Suprapubic skin (tissue), 4 donors: ENCODE data around the gene LRPPRC. TPM values are rescaled to one million over a fixed set of nuclear protein-coding genes. Genes with fewer than 3 reads are reported as not detected.

Experiments used
- DNase-seq, 2 donors: peaks; one replicate each; pipeline ENCODE4 v3.0.0-alpha.2; 2019; ENCODE audit warnings: low spot score in 2 of 2
- H3K27ac ChIP-seq: fragments of 200-600 bp; sonication (generic); one replicate; pipeline ENCODE4 v1.5.1; 2019
- H3K27me3 ChIP-seq: fragments of 200-600 bp; sonication (generic); one replicate; pipeline ENCODE4 v1.5.1; 2019
- H3K36me3 ChIP-seq: fragments of 200-600 bp; sonication (generic); one replicate; pipeline ENCODE4 v1.5.1; 2019
- H3K4me1 ChIP-seq: fragments of 200-600 bp; sonication (generic); one replicate; pipeline ENCODE4 v1.5.1; 2019
- H3K4me3 ChIP-seq: fragments of 200-600 bp; sonication (generic); one replicate; pipeline ENCODE4 v1.5.1; 2019; ENCODE audit warnings: mild to moderate bottlenecking
- H3K9me3 ChIP-seq: fragments of 200-600 bp; sonication (generic); one replicate; pipeline ENCODE4 v1.5.1; 2019
- CTCF ChIP-seq, 2 donors: fragments of 200-600 bp in 1 of 2; fragments of 450-650 bp in 1 of 2; sonication (generic) in 1 of 2; IDR thresholded peaks; one replicate each; pipeline ENCODE4 v1.5.1; 2016 to 2019; ENCODE audit warnings: antibody characterized with exemption in 2 of 2, mild to moderate bottlenecking in 1 of 2, moderate library complexity in 1 of 2
- EP300 ChIP-seq: sonication (generic); formaldehyde crosslinking; IDR thresholded peaks from one replicate; pipeline ENCODE4 v1.6.1; 2017; ENCODE audit warnings: antibody characterized with exemption
- POLR2A ChIP-seq, 2 donors: fragments of 450-650 bp; IDR thresholded peaks; one replicate each; pipeline ENCODE4 v1.6.1; 2017; ENCODE audit warnings: antibody characterized with exemption in 2 of 2, mild to moderate bottlenecking in 2 of 2, moderate library complexity in 2 of 2
- POLR2AphosphoS5 ChIP-seq, 3 donors: sonication (generic); formaldehyde crosslinking; IDR thresholded peaks; one replicate each; pipeline ENCODE4 v1.6.1; 2017; ENCODE audit warnings: antibody characterized with exemption in 3 of 3
- WGBS: methylation state at CpG from one replicate; pipeline ENCODE4 v1.1.5; 2018; 5-methylcytosine and 5-hydroxymethylcytosine counted together
- total RNA-seq, 4 donors: library from RNA; depleted of rRNA; stranded (reverse); fragments of >200 nt; gene quantifications; one replicate each; pipeline ENCODE4 v1.1.0, GENCODE V29; 2016

LRPPRC gene
- total RNA-seq, 4 donors from 2014 or later, result 45.1 to 74.7 (median 46.6) TPM

DNA sequence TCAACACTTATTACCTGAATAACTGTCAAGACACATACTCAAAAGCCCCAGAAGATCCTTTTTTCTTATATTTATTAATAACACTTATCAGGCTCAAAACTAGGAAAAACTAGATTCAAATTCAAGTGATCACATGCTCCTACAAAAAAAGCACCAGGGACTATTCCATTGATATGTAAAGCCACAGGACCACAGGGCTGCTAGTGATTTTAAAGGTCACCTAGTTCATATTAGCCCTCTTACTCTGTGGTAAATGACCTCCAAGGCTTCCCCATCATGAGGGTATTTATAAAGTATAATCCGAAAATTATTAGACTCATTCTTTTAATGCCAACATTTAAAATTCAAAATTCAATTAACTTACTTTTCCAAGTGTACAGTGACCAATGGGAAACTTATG is 52.5 kb downstream of the LRPPRC start:
- Histone ChIP-seq H3K27me3 (no peaks in the 10 kb centered on the region), H3K36me3 (peaks cover 66% of the 10 kb centered on the region), H3K9me3 (no peaks in the 10 kb centered on the region), H3K4me3 (no peak overlapping the region), H3K27ac (no peak overlapping the region), H3K4me1 (no peaks in the 10 kb centered on the region)
- TF ChIP-seq CTCF (IDR thresholded peaks at IDR 0.05), result no peak
- TF ChIP-seq EP300, result no peak
- no peak for TF ChIP-seq POLR2AphosphoS5 (IDR thresholded peaks at IDR 0.05)
- TF ChIP-seq POLR2A (IDR thresholded peaks at IDR 0.05), result no peak
- DNase-seq, result no peak
- WGBS, result 88% methylated on average over 1 of the region's 1 CpG

- H3K36me3 ChIP-seq, result peaks cover 62% of the 10 kb centered on the region
- 93% methylated on average over 1 of the region's 1 CpG for WGBS
Measured at GRCh38 chr2:43942881-43943280, 52.9 kb downstream of the LRPPRC start.

GRCh38 chr2:43941966-43942365 is 53.8 kb downstream of the LRPPRC start:
- H3K36me3 ChIP-seq, result peaks cover 57% of the 10 kb centered on the region
- H3K27me3 ChIP-seq, result no peaks in the 10 kb centered on the region
- no peak overlapping the region for H3K4me3 ChIP-seq
- no peak for TF ChIP-seq POLR2AphosphoS5 (IDR thresholded peaks at IDR 0.05)
- TF ChIP-seq POLR2A (IDR thresholded peaks at IDR 0.05), result no peak
- no peak for TF ChIP-seq EP300
- no peak for TF ChIP-seq CTCF (IDR thresholded peaks at IDR 0.05)
- H3K9me3 ChIP-seq, result no peaks in the 10 kb centered on the region
- no peak for DNase-seq
- no peaks in the 10 kb centered on the region for H3K4me1 ChIP-seq
- H3K27ac ChIP-seq, result no peak overlapping the region
- 53% methylated on average over 4 of the region's 4 CpGs for WGBS

More at GRCh38 chr2:43942881-43943280, 52.9 kb downstream of the LRPPRC start:
- no peak for DNase-seq
- TF ChIP-seq EP300, result no peak
- no peak for TF ChIP-seq CTCF (IDR thresholded peaks at IDR 0.05)
- TF ChIP-seq POLR2AphosphoS5 (IDR thresholded peaks at IDR 0.05), result no peak
- Histone ChIP-seq H3K4me3 (no peak overlapping the region), H3K4me1 (no peaks in the 10 kb centered on the region), H3K9me3 (no peaks in the 10 kb centered on the region), H3K27me3 (no peaks in the 10 kb centered on the region), H3K27ac (no peak overlapping the region)

DNA sequence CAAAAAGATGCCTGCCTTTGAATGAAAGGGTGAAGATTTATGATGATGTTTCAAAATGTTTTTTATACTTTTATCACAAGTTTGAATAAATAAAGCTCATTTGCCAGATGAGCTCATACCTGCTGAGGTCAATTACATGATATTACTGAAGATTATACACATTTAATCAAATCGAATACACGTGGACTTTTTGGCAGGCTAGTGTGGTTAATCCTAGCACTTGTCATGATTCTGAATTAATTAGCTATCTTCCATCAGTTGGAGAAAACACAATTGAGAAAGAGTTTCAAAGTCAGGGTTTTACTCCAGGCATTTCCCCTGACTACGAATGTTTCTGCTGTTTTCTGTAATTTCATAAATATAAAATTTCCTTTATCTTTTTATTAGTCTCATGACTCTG is 54.4 kb downstream of the LRPPRC start:
- 50% methylated on average over 3 of the region's 3 CpGs for WGBS
- H3K36me3 ChIP-seq, result peaks cover 51% of the 10 kb centered on the region
- TF ChIP-seq EP300 (no peak), CTCF (IDR thresholded peaks at IDR 0.05) (no peak), POLR2AphosphoS5 (IDR thresholded peaks at IDR 0.05) (no peak), POLR2A (IDR thresholded peaks at IDR 0.05) (no peak)
- no peak overlapping the region for H3K4me3 ChIP-seq
- no peaks in the 10 kb centered on the region for H3K4me1 ChIP-seq
- H3K9me3 ChIP-seq, result no peaks in the 10 kb centered on the region
- no peak for DNase-seq
- no peaks in the 10 kb centered on the region for H3K27me3 ChIP-seq
- no peak overlapping the region for H3K27ac ChIP-seq

GRCh38 chr2:43939695-43940256 is 56.0 kb downstream of the LRPPRC start:
- no peak for DNase-seq
- no peak for TF ChIP-seq POLR2A (IDR thresholded peaks at IDR 0.05)
- no peak for TF ChIP-seq CTCF (IDR thresholded peaks at IDR 0.05)
- no peak for TF ChIP-seq POLR2AphosphoS5 (IDR thresholded peaks at IDR 0.05)
- no peak for TF ChIP-seq EP300
- H3K4me1 ChIP-seq, result no peaks in the 10 kb centered on the region
- H3K27ac ChIP-seq, result no peak overlapping the region
- no peaks in the 10 kb centered on the region for H3K27me3 ChIP-seq
- no peak overlapping the region for H3K4me3 ChIP-seq
- 92% methylated on average over 6 of the region's 6 CpGs for WGBS
- no peaks in the 10 kb centered on the region for H3K9me3 ChIP-seq
- peaks cover 40% of the 10 kb centered on the region for H3K36me3 ChIP-seq
